ENCODE results near the gene TUT1. TPM values are rescaled to one million over a fixed set of nuclear protein-coding genes. Genes with fewer than 3 reads are reported as not detected.
A peak's percentile ranks its signal among the peaks of the same experiment; 100 is the strongest.

Gene TUT1
- total RNA-seq, 4 donors from 2014 or later = 8.3 to 18.8 (median 14.2) TPM

- TF ChIP-seq CTCF (IDR thresholded peaks at IDR 0.05) (no peak), POLR2A (IDR thresholded peaks at IDR 0.05) (no peak), EP300 (IDR thresholded peaks at IDR 0.05) (no peak)
- Histone ChIP-seq H3K4me1 (peaks cover 0 to 55% (median 21%) of the 10 kb centered on the region in 4 donors), H3K27ac (peak overlapping the region; percentile 79 to 99 (median 98)), H3K27me3 (no peaks in the 10 kb centered on the region), H3K4me3 (no peak overlapping the region), H3K9me3 (no peaks in the 10 kb centered on the region), H3K36me3 (peaks cover 0 to 51% (median 0%) of the 10 kb centered on the region in 3 donors)
- no peak for DNase-seq (ENCODE audit: low spot score in 2 of 2)
- 92 to 93% methylated on average over 8 of the region's 8 CpGs for WGBS, 2 donors
These were observed 12.5 kb upstream of the TUT1 start for GRCh38 chr11:62603776-62604299.

GRCh38 chr11:62603072-62603408 is 11.7 kb upstream of the TUT1 start:
- TF ChIP-seq POLR2A (IDR thresholded peaks at IDR 0.05) (no peak), CTCF (IDR thresholded peaks at IDR 0.05) (no peak), EP300 (IDR thresholded peaks at IDR 0.05) (no peak)
- peak overlapping the region; percentile 79 to 99 (median 98) for H3K27ac ChIP-seq

GRCh38 chr11:62602141-62603071 is 11.1 kb upstream of the TUT1 start:
- peak overlapping the region; percentile 79 to 99 (median 98) for H3K27ac ChIP-seq
- H3K36me3 ChIP-seq = peaks cover 0 to 47% (median 8%) of the 10 kb centered on the region in 3 donors
- peaks cover 4 to 63% (median 28%) of the 10 kb centered on the region in 4 donors for H3K4me1 ChIP-seq
- DNase-seq (ENCODE audit: low spot score in 2 of 2) = peak; percentile 55 to 62
- H3K4me3 ChIP-seq = peak overlapping the region; percentile 79 to 99 (median 85)
- no peaks in the 10 kb centered on the region for H3K27me3 ChIP-seq
- H3K9me3 ChIP-seq = no peaks in the 10 kb centered on the region
- 3 to 5% methylated on average over 47 to 61 of the region's 96 CpGs for WGBS, 2 donors
- peak in 3 of 5 experiments; percentile 15 to 66 (median 19) for TF ChIP-seq CTCF (IDR thresholded peaks at IDR 0.05)
- peak in 1 of 2 donors; percentile 56 for TF ChIP-seq POLR2A (IDR thresholded peaks at IDR 0.05)
- TF ChIP-seq EP300 (IDR thresholded peaks at IDR 0.05) = peak in 1 of 2 donors; percentile 79

More at GRCh38 chr11:62603072-62603408, 11.7 kb upstream of the TUT1 start:
- WGBS, 2 donors = 45 to 60% methylated on average over 11 to 12 of the region's 13 CpGs
- Histone ChIP-seq H3K27me3 (no peaks in the 10 kb centered on the region), H3K36me3 (peaks cover 0 to 47% (median 4%) of the 10 kb centered on the region in 3 donors), H3K4me3 (peak overlapping the region; percentile 79 to 99 (median 85)), H3K9me3 (no peaks in the 10 kb centered on the region), H3K4me1 (peaks cover 4 to 63% (median 28%) of the 10 kb centered on the region in 4 donors)
- no peak for DNase-seq (ENCODE audit: low spot score in 2 of 2)

GRCh38 chr11:62601372-62602140 is 10.2 kb upstream of the TUT1 start, which contains the start of gene MTA2:
Gene MTA2 (minus strand): TSS chr11:62601865. CDS start chr11:62601450, 415 bp downstream.
- H3K27ac ChIP-seq = peak within 1 kb of the TSS; percentile 79 to 99 (median 98)
- H3K4me3 ChIP-seq = peak within 1 kb of the TSS; percentile 79 to 99 (median 85)
- no peaks in the 10 kb centered on the region for H3K27me3 ChIP-seq
- DNase-seq (ENCODE audit: low spot score in 2 of 2) = peak; percentile 97 to 98
- TF ChIP-seq CTCF (IDR thresholded peaks at IDR 0.05) (peak in 1 of 5 experiments; percentile 22), EP300 (IDR thresholded peaks at IDR 0.05) (peak; percentile 31 to 85), POLR2A (IDR thresholded peaks at IDR 0.05) (peak; percentile 60 to 75)
- 0 to 1% methylated on average over 27 to 43 of the region's 83 CpGs for WGBS, 2 donors
- peaks cover 4 to 68% (median 28%) of the 10 kb centered on the region in 4 donors for H3K4me1 ChIP-seq
- no peaks in the 10 kb centered on the region for H3K9me3 ChIP-seq
- peaks cover 1 to 47% (median 8%) of the 10 kb centered on the region in 3 donors for H3K36me3 ChIP-seq
